HepG2 (cell line): ENCODE measurements around the gene NDUFC1. TPM values are rescaled to one million over a fixed set of nuclear protein-coding genes. Genes with fewer than 3 reads are reported as not detected.
A peak's percentile ranks its signal among the peaks of the same experiment; 100 is the strongest.

ENCODE experiments used
- FOXC1 ChIP-seq: sonication (generic); formaldehyde crosslinking; IDR thresholded peaks from 2 replicates; pipeline ENCODE4 v1.8.0; 2022; ENCODE audit warnings: mild to moderate bottlenecking, missing genetic modification reagents, borderline replicate concordance
- KDM5A ChIP-seq: fragments of 200-600 bp; sonication (generic); IDR thresholded peaks from 2 replicates; pipeline ENCODE4 v1.7.0; 2018; ENCODE audit warnings: antibody characterized with exemption, mild to moderate bottlenecking, low read length, borderline replicate concordance
- RBM39 ChIP-seq: fragments of 200-400 bp; formaldehyde crosslinking; IDR thresholded peaks from one replicate; pipeline ENCODE4 v1.6.1; 2018; ENCODE audit warnings: antibody characterized with exemption, mild to moderate bottlenecking, low read depth, low read length; ENCODE audit not compliant: poor library complexity, severe bottlenecking
- TAF1 ChIP-seq: sonication (generic); formaldehyde crosslinking; IDR thresholded peaks from 2 replicates; pipeline ENCODE4 v1.4.0; 2020; ENCODE audit warnings: missing genetic modification reagents
- ZNF143 ChIP-seq: sonication (generic); formaldehyde crosslinking; IDR thresholded peaks from 2 replicates; pipeline ENCODE4 v1.4.0; 2020; ENCODE audit warnings: missing genetic modification reagents
- ZNF761 ChIP-seq: sonication (generic); formaldehyde crosslinking; conservative IDR thresholded peaks from 2 replicates; pipeline ENCODE4 v1.4.0; 2020; ENCODE audit warnings: mild to moderate bottlenecking, missing genetic modification reagents
- polyA plus RNA-seq, 8 experiments: library from polyadenylated mRNA; depleted of rRNA in 3 of 8; stranded (reverse) in 7 of 8; unstranded in 1 of 8; fragments of >200 nt; fragmentation: Illumina TruSeq in 4 of 8; extraction: Trizol in 4 of 8; gene quantifications; 2 replicates each; pipeline versions ENCODE4 v1.2.1 to v1.2.3, GENCODE V29; 2011 to 2016; ENCODE audit warnings: low read depth in 4 of 8, missing spikeins in 1 of 8, mixed read lengths in 1 of 8; ENCODE audit not compliant: insufficient read depth in 1 of 8
- total RNA-seq, 5 experiments: library from RNA; depleted of rRNA; stranded (reverse); fragments of >200 nt; fragmentation: Illumina TruSeq; extraction: Trizol; gene quantifications; 2 replicates each; pipeline ENCODE4 v1.2.3, GENCODE V29; 2016; ENCODE audit warnings: low read depth in 1 of 5
- TF ChIP-seq, protein P1 (sequence below), 2 experiments: sonication (generic) in 1 of 2; formaldehyde crosslinking in 1 of 2; IDR thresholded peaks; 2 replicates each; pipeline versions ENCODE4 v1.6.1 to v1.9.0; 2014 to 2022; ENCODE audit warnings: antibody characterized with exemption in 1 of 2, borderline replicate concordance in 1 of 2, inconsistent platforms in 1 of 2, low read depth in 1 of 2, missing genetic modification reagents in 1 of 2
- TF ChIP-seq, protein P2 (sequence below), 2 experiments: sonication (generic) in 1 of 2; formaldehyde crosslinking in 1 of 2; IDR thresholded peaks; 2 replicates each; pipeline versions ENCODE4 v1.4.0 to v1.6.1; 2018 to 2020; ENCODE audit warnings: missing genetic modification reagents in 2 of 2, borderline replicate concordance in 1 of 2, low read depth in 1 of 2, mild to moderate bottlenecking in 1 of 2, missing biosample characterization in 1 of 2
- TF ChIP-seq, protein P3 (sequence below): sonication (generic); formaldehyde crosslinking; IDR thresholded peaks from 2 replicates; pipeline ENCODE4 v1.5.0; 2020; ENCODE audit warnings: mild to moderate bottlenecking, missing genetic modification reagents, borderline replicate concordance
- TF ChIP-seq, protein P4 (sequence below): IDR thresholded peaks from 2 replicates; pipeline ENCODE4 v1.6.1; 2016; ENCODE audit warnings: missing compliant biosample characterization, missing genetic modification reagents, borderline replicate concordance
- TF ChIP-seq, protein P5 (sequence below): sonication (generic); formaldehyde crosslinking; IDR thresholded peaks from 2 replicates; pipeline ENCODE4 v1.4.0; 2020; ENCODE audit warnings: mild to moderate bottlenecking, missing genetic modification reagents
- TF ChIP-seq, protein P6 (sequence below): sonication (generic); formaldehyde crosslinking; IDR thresholded peaks from 2 replicates; pipeline ENCODE4 v1.5.0; 2020; ENCODE audit warnings: mild to moderate bottlenecking, low read depth, missing genetic modification reagents, borderline replicate concordance

The NDUFC1 gene
- total and polyA plus RNA-seq, 2 of the 13 experiments (the other 11 are each of a cell fraction or from before 2014, with no cell fraction given): 43.4 to 96.4 TPM

DNA sequence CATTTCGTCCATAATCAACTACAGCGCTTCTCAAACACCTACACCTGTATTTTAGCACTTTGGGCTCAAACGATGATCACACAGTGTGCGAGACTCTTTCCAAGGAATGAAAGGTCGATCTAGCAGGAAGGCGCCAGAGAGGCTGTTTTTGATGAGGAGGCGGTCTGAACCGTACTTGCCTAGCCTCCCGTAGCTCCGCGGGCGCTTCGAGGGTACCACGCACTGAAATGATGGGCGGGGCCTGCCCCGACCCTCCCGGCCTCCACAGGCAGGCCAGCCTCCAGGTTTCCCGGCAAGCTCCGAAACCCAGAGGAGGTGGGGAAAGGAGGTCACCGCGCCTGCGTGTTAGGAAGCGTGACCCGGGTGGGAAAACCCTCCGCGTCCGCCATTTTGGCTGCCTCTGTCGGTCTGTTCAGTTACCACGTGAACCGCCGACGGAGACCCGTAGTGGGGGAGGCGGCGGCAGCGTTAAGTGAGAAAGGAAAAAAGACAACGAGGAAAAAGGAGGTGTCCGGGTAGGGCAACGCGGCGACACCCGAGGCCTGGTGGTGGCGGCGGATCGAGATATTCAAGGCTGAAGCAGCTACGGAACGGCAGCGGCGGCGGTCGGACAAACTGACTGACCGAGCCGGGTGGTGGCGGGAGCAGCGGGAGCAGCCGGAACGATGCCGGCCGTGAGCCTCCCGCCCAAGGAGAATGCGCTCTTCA is 1.0 kb downstream of the NDUFC1 start, which contains the start of gene NAA15 (continued):
- TF ChIP-seq, protein P1, sequence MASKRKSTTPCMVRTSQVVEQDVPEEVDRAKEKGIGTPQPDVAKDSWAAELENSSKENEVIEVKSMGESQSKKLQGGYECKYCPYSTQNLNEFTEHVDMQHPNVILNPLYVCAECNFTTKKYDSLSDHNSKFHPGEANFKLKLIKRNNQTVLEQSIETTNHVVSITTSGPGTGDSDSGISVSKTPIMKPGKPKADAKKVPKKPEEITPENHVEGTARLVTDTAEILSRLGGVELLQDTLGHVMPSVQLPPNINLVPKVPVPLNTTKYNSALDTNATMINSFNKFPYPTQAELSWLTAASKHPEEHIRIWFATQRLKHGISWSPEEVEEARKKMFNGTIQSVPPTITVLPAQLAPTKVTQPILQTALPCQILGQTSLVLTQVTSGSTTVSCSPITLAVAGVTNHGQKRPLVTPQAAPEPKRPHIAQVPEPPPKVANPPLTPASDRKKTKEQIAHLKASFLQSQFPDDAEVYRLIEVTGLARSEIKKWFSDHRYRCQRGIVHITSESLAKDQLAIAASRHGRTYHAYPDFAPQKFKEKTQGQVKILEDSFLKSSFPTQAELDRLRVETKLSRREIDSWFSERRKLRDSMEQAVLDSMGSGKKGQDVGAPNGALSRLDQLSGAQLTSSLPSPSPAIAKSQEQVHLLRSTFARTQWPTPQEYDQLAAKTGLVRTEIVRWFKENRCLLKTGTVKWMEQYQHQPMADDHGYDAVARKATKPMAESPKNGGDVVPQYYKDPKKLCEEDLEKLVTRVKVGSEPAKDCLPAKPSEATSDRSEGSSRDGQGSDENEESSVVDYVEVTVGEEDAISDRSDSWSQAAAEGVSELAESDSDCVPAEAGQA (IDR thresholded peaks at IDR 0.05; ENCODE audit: low read depth): peak; percentile 85
- TF ChIP-seq, protein P1 (CRISPR knock-in tag; IDR thresholded peaks at IDR 0.05; ENCODE audit: borderline replicate concordance): no peak
- TF ChIP-seq RBM39: peak; percentile 65
- TF ChIP-seq, protein P2, sequence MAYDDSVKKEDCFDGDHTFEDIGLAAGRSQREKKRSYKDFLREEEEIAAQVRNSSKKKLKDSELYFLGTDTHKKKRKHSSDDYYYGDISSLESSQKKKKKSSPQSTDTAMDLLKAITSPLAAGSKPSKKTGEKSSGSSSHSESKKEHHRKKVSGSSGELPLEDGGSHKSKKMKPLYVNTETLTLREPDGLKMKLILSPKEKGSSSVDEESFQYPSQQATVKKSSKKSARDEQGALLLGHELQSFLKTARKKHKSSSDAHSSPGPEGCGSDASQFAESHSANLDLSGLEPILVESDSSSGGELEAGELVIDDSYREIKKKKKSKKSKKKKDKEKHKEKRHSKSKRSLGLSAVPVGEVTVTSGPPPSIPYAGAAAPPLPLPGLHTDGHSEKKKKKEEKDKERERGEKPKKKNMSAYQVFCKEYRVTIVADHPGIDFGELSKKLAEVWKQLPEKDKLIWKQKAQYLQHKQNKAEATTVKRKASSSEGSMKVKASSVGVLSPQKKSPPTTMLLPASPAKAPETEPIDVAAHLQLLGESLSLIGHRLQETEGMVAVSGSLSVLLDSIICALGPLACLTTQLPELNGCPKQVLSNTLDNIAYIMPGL (CRISPR knock-in tag; IDR thresholded peaks at IDR 0.05; ENCODE audit: borderline replicate concordance in 1 of 2, low read depth in 1 of 2): peak; percentile 57 to 90; a peak in 3 of 4 replicates
- peak; percentile 74 for TF ChIP-seq TAF1 (CRISPR knock-in tag)
- TF ChIP-seq, protein P3, sequence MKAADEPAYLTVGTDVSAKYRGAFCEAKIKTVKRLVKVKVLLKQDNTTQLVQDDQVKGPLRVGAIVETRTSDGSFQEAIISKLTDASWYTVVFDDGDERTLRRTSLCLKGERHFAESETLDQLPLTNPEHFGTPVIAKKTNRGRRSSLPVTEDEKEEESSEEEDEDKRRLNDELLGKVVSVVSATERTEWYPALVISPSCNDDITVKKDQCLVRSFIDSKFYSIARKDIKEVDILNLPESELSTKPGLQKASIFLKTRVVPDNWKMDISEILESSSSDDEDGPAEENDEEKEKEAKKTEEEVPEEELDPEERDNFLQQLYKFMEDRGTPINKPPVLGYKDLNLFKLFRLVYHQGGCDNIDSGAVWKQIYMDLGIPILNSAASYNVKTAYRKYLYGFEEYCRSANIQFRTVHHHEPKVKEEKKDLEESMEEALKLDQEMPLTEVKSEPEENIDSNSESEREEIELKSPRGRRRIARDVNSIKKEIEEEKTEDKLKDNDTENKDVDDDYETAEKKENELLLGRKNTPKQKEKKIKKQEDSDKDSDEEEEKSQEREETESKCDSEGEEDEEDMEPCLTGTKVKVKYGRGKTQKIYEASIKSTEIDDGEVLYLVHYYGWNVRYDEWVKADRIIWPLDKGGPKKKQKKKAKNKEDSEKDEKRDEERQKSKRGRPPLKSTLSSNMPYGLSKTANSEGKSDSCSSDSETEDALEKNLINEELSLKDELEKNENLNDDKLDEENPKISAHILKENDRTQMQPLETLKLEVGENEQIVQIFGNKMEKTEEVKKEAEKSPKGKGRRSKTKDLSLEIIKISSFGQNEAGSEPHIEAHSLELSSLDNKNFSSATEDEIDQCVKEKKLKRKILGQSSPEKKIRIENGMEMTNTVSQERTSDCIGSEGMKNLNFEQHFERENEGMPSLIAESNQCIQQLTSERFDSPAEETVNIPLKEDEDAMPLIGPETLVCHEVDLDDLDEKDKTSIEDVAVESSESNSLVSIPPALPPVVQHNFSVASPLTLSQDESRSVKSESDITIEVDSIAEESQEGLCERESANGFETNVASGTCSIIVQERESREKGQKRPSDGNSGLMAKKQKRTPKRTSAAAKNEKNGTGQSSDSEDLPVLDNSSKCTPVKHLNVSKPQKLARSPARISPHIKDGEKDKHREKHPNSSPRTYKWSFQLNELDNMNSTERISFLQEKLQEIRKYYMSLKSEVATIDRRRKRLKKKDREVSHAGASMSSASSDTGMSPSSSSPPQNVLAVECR: peak; percentile 90
- TF ChIP-seq ZNF143 (CRISPR knock-in tag): peak; percentile 87
- TF ChIP-seq KDM5A: peak; percentile 33; the same call in 1 of the 2 replicates
- TF ChIP-seq, protein P4, sequence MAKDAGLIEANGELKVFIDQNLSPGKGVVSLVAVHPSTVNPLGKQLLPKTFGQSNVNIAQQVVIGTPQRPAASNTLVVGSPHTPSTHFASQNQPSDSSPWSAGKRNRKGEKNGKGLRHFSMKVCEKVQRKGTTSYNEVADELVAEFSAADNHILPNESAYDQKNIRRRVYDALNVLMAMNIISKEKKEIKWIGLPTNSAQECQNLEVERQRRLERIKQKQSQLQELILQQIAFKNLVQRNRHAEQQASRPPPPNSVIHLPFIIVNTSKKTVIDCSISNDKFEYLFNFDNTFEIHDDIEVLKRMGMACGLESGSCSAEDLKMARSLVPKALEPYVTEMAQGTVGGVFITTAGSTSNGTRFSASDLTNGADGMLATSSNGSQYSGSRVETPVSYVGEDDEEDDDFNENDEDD (CRISPR knock-in tag): peak; percentile 86; the same call in 1 of the 2 replicates
- TF ChIP-seq, protein P5, sequence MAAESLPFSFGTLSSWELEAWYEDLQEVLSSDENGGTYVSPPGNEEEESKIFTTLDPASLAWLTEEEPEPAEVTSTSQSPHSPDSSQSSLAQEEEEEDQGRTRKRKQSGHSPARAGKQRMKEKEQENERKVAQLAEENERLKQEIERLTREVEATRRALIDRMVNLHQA (CRISPR knock-in tag): no peak
- TF ChIP-seq FOXC1 (CRISPR knock-in tag): peak; percentile 71; the same call in 1 of the 2 replicates
- TF ChIP-seq ZNF761: 0 out of 2 replicates have a peak, but pooled peaks have one; percentile 22
- TF ChIP-seq, protein P6, sequence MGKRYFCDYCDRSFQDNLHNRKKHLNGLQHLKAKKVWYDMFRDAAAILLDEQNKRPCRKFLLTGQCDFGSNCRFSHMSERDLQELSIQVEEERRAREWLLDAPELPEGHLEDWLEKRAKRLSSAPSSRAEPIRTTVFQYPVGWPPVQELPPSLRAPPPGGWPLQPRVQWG (CRISPR knock-in tag): no peak
